Measurements from ENCODE around the gene KCNMB1.

- TF ChIP-seq EZH2 (IDR thresholded peaks at IDR 0.05; ENCODE audit: low read length, missing control alignments): no peak
- TF ChIP-seq, protein P1, sequence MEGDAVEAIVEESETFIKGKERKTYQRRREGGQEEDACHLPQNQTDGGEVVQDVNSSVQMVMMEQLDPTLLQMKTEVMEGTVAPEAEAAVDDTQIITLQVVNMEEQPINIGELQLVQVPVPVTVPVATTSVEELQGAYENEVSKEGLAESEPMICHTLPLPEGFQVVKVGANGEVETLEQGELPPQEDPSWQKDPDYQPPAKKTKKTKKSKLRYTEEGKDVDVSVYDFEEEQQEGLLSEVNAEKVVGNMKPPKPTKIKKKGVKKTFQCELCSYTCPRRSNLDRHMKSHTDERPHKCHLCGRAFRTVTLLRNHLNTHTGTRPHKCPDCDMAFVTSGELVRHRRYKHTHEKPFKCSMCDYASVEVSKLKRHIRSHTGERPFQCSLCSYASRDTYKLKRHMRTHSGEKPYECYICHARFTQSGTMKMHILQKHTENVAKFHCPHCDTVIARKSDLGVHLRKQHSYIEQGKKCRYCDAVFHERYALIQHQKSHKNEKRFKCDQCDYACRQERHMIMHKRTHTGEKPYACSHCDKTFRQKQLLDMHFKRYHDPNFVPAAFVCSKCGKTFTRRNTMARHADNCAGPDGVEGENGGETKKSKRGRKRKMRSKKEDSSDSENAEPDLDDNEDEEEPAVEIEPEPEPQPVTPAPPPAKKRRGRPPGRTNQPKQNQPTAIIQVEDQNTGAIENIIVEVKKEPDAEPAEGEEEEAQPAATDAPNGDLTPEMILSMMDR (conservative IDR thresholded peaks at IDR 0.05 in 1 of 2, IDR thresholded peaks at IDR 0.05 in 1 of 2; ENCODE audit: low read depth in 1 of 2, low read length in 2 of 2): no peak
Observed at GRCh38 chr5:170418736-170419135, 29.6 kb upstream of the KCNMB1 start.
